CD14-positive monocyte (primary cell): ENCODE results near the gene ALPK3. TPM values are rescaled to one million over a fixed set of nuclear protein-coding genes. Genes with fewer than 3 reads are reported as not detected.

Source experiments
- DNase-seq, 3 donors: peaks; one replicate each; pipeline ENCODE4 v3.0.0-alpha.2; 2011 to 2022
- H2AFZ ChIP-seq: 2 replicates; pipeline ENCODE4 v1.6.0; 2012; ENCODE audit warnings: mild to moderate bottlenecking, low read depth, low read length, inconsistent platforms; ENCODE audit not compliant: insufficient read depth, poor library complexity, severe bottlenecking
- H3K27ac ChIP-seq, 2 donors: 1 replicate in 1 of 2; 2 replicates in 1 of 2; pipeline ENCODE4 v1.5.1; 2012 to 2013; ENCODE audit warnings: low read length in 2 of 2, control low read depth in 1 of 2, inconsistent platforms in 1 of 2, low read depth in 1 of 2, mild to moderate bottlenecking in 1 of 2
- H3K27me3 ChIP-seq, 2 donors: one replicate each; pipeline versions ENCODE4 v1.6.0 to v1.6.1; 2011 to 2013; ENCODE audit warnings: low read length in 2 of 2; ENCODE audit not compliant: control insufficient read depth in 2 of 2, insufficient read depth in 2 of 2
- H3K36me3 ChIP-seq, 2 donors: replicated peaks in 1 of 2; 1 replicate in 1 of 2; 2 replicates in 1 of 2; pipeline versions ENCODE4 v1.5.1 to v1.6.1; 2012 to 2013; ENCODE audit warnings: low read length in 2 of 2, control low read depth in 1 of 2, inconsistent platforms in 1 of 2, mild to moderate bottlenecking in 1 of 2; ENCODE audit not compliant: insufficient read depth in 2 of 2, control insufficient read depth in 1 of 2
- H3K4me1 ChIP-seq, 2 donors: 1 replicate in 1 of 2; 2 replicates in 1 of 2; pipeline versions ENCODE4 v1.5.1 to v1.6.1; 2012 to 2013; ENCODE audit warnings: low read length in 2 of 2, control low read depth in 1 of 2, inconsistent platforms in 1 of 2, mild to moderate bottlenecking in 1 of 2, moderate library complexity in 1 of 2; ENCODE audit not compliant: insufficient read depth in 2 of 2, control insufficient read depth in 1 of 2
- H3K4me2 ChIP-seq: replicated peaks from 2 replicates; pipeline ENCODE3; 2012; ENCODE audit warnings: low read length, moderate library complexity, mild to moderate bottlenecking; ENCODE audit not compliant: poor library complexity, severe bottlenecking; ENCODE audit errors: extremely low read depth
- H3K4me3 ChIP-seq, 3 experiments: fragments of 200-600 bp in 1 of 3; sonication (generic) in 1 of 3; replicated peaks in 1 of 3; 1 replicate in 2 of 3; 2 replicates in 1 of 3; pipeline ENCODE4 v1.5.1; 2011 to 2013; ENCODE audit warnings: low read length in 3 of 3, mild to moderate bottlenecking in 3 of 3, control low read depth in 2 of 3, low read depth in 2 of 3, inconsistent platforms in 1 of 3, moderate library complexity in 1 of 3
- H3K79me2 ChIP-seq: 2 replicates; pipeline ENCODE4 v1.6.0; 2012; ENCODE audit warnings: mild to moderate bottlenecking, control low read depth, inconsistent platforms, low read length, moderate library complexity; ENCODE audit not compliant: insufficient read depth
- H3K9ac ChIP-seq: 2 replicates; pipeline ENCODE4 v1.6.0; 2017; ENCODE audit warnings: low read length, mild to moderate bottlenecking; ENCODE audit not compliant: insufficient read depth, poor library complexity, severe bottlenecking
- H3K9me3 ChIP-seq, 2 donors: replicated peaks in 1 of 2; 1 replicate in 1 of 2; 2 replicates in 1 of 2; pipeline versions ENCODE4 v1.5.1 to v1.6.1; 2012 to 2013; ENCODE audit warnings: low read length in 2 of 2, control low read depth in 1 of 2; ENCODE audit not compliant: control insufficient read depth in 1 of 2, insufficient read depth in 1 of 2
- H4K20me1 ChIP-seq: 2 replicates; pipeline ENCODE4 v1.6.0; 2012; ENCODE audit warnings: mild to moderate bottlenecking, low read length, control low read depth, moderate library complexity; ENCODE audit not compliant: insufficient read depth
- H3K27ac Mint-ChIP-seq, 7 donors: one replicate each; pipeline ENCODE4 v1.8.0; 2020; ENCODE audit warnings: mild to moderate bottlenecking in 7 of 7, mixed read lengths in 7 of 7, moderate library complexity in 6 of 7, inconsistent platforms in 2 of 7
- H3K27me3 Mint-ChIP-seq, 3 donors: one replicate each; pipeline ENCODE4 v1.8.0; 2021 to 2022; ENCODE audit warnings: low read depth in 3 of 3, mild to moderate bottlenecking in 3 of 3, mixed read lengths in 3 of 3, moderate library complexity in 3 of 3, inconsistent platforms in 1 of 3
- H3K36me3 Mint-ChIP-seq, 2 donors: one replicate each; pipeline ENCODE4 v1.8.0; 2020; ENCODE audit warnings: mixed read lengths in 2 of 2, inconsistent platforms in 1 of 2, mild to moderate bottlenecking in 1 of 2
- H3K4me1 Mint-ChIP-seq: one replicate; pipeline ENCODE4 v1.8.0; 2020; ENCODE audit warnings: mild to moderate bottlenecking, mixed read lengths
- H3K4me3 Mint-ChIP-seq, 2 donors: one replicate each; pipeline ENCODE4 v1.8.0; 2020; ENCODE audit warnings: mild to moderate bottlenecking in 2 of 2, mixed read lengths in 2 of 2, moderate library complexity in 1 of 2
- H3K9me3 Mint-ChIP-seq, 7 donors: one replicate each; pipeline ENCODE4 v1.8.0; 2020 to 2022; ENCODE audit warnings: mixed read lengths in 7 of 7, mild to moderate bottlenecking in 6 of 7, moderate library complexity in 6 of 7, inconsistent platforms in 2 of 7
- WGBS: methylation state at CpG from one replicate; pipeline ENCODE4 v1.1.5; 2013; ENCODE audit warnings: missing lambda C conversion rate; ENCODE audit not compliant: insufficient coverage; 5-methylcytosine and 5-hydroxymethylcytosine counted together
- intact Hi-C, 2 donors: fragments of 100-400 bp; cut with micrococcal nuclease; formaldehyde crosslinking; loops; one replicate each; pipeline versions ENCODE4 v1.15.0 to v1.15.1; 2023
- polyA plus RNA-seq, 3 donors: library from polyadenylated mRNA; depleted of rRNA in 1 of 3; unstranded in 2 of 3; stranded (reverse) in 1 of 3; fragments of 300-500 nt in 2 of 3; fragments of >200 nt in 1 of 3; fragmentation: Illumina TruSeq in 2 of 3; gene quantifications; 1 replicate in 2 of 3; 2 replicates in 1 of 3; pipeline ENCODE4 v1.2.3, GENCODE V29; 2012 to 2021
- TF ChIP-seq, protein P1 (sequence below): fragments of 200-600 bp; IDR thresholded peaks from one replicate; pipeline ENCODE4 v1.8.0; 2022; ENCODE audit warnings: antibody characterized with exemption, mild to moderate bottlenecking

ALPK3 gene
- polyA plus RNA-seq, 3 donors = 0.02 to 0.12 TPM; not detected in 1

DNA sequence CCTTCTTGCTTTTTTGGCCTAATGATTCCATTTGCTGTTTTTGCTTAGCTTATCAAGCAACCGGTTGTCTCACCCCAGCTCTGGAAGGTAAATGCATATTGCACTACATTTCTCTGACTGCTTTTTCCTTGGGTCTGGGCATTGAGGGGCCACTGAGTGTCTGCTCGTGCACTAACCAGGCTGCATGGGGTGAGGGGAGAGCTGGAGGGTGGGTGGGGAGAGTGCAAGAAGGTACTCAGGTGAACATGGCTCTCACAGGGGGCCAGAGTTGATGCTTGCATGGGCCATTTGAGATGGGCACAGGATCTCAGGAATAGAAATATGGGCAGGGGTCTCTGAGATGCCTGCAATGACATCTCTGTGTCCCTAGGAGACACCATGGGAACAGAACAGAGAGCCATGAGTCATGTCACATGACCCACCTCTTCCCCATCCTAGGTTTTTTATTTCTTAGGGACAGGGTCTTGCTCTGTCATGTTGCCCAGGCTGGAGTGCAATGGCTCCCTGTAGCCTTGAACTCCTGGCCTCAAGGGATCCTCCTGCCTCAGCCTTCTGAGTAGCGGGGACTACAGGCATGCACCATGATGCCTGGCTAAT lies 6.2 kb downstream of the ALPK3 start:
- no peaks in the 10 kb centered on the region for H3K79me2 ChIP-seq
- no peak overlapping the region for H3K27ac Mint-ChIP-seq
- H3K27me3 Mint-ChIP-seq = peaks cover 1 to 7% (median 4%) of the 10 kb centered on the region in 3 donors
- H3K36me3 Mint-ChIP-seq = no peaks in the 10 kb centered on the region
- DNase-seq = no peak
- no peaks in the 10 kb centered on the region for H3K9me3 ChIP-seq
- H3K4me2 ChIP-seq = no peak overlapping the region
- peaks cover 3% of the 10 kb centered on the region for H3K4me1 Mint-ChIP-seq
- no peaks in the 10 kb centered on the region for H3K36me3 ChIP-seq
- H3K27me3 ChIP-seq = no peaks in the 10 kb centered on the region
- H3K4me3 Mint-ChIP-seq = no peak overlapping the region
- TF ChIP-seq, protein P1, sequence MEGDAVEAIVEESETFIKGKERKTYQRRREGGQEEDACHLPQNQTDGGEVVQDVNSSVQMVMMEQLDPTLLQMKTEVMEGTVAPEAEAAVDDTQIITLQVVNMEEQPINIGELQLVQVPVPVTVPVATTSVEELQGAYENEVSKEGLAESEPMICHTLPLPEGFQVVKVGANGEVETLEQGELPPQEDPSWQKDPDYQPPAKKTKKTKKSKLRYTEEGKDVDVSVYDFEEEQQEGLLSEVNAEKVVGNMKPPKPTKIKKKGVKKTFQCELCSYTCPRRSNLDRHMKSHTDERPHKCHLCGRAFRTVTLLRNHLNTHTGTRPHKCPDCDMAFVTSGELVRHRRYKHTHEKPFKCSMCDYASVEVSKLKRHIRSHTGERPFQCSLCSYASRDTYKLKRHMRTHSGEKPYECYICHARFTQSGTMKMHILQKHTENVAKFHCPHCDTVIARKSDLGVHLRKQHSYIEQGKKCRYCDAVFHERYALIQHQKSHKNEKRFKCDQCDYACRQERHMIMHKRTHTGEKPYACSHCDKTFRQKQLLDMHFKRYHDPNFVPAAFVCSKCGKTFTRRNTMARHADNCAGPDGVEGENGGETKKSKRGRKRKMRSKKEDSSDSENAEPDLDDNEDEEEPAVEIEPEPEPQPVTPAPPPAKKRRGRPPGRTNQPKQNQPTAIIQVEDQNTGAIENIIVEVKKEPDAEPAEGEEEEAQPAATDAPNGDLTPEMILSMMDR = no peak
- H4K20me1 ChIP-seq = no peaks in the 10 kb centered on the region
- no peak overlapping the region for H3K4me3 ChIP-seq
- intact Hi-C loops = no loop called here
- no peaks in the 10 kb centered on the region for H3K9me3 Mint-ChIP-seq
- no peak overlapping the region for H3K27ac ChIP-seq
- H2AFZ ChIP-seq = no peak overlapping the region
- no peak overlapping the region for H3K9ac ChIP-seq
- peaks cover 0 to 2% of the 10 kb centered on the region in 2 donors for H3K4me1 ChIP-seq
- WGBS = 83% methylated on average over 2 of the region's 3 CpGs

DNA sequence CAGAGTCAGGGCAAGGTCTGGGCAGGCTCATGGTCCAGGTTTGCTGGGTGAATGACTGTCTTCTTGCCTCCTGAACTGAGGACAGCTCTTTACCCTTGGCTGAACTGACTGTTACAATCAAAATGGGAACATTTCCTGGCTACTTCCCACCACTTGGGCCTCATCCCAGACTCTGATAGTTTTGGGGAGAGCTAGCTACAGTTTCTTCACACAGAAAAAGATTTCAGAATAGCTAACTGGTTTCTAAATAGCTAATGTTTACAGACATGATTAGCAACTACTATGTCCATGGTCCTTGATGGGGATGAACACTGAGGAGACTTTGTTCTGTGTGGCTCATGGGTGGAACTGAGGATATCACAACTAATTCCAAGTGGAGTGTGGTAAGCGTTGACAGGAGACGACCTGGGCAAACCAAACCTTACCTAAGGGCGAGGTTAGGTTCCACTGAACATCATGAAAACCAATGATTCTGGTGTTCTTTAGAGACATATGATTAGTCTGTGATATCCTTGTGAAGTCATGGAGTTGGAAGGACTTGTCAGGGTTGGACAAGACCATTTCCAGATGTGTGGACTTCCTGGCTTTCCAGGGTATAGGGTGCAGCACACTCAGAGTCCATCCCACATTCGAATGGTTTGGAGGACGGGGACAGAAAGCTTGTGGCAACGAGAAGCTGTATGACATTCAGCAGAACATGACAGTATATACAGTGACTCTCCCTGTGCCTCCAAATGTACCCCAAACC lies 7.3 kb downstream of the ALPK3 start:
- intact Hi-C loops = no loop called here
- H3K4me3 Mint-ChIP-seq = no peak overlapping the region
- no peaks in the 10 kb centered on the region for H3K27me3 ChIP-seq
- no peak overlapping the region for H3K4me2 ChIP-seq
- no peak overlapping the region for H3K4me3 ChIP-seq
- peaks cover 11% of the 10 kb centered on the region for H3K4me1 Mint-ChIP-seq
- H3K9me3 Mint-ChIP-seq = no peaks in the 10 kb centered on the region
- H2AFZ ChIP-seq = no peak overlapping the region
- no peak overlapping the region for H3K27ac ChIP-seq
- no peak overlapping the region for H3K27ac Mint-ChIP-seq
- peaks cover 4 to 6% of the 10 kb centered on the region in 2 donors for H3K4me1 ChIP-seq
- WGBS = 89% methylated on average over 3 of the region's 6 CpGs
- no peaks in the 10 kb centered on the region for H3K79me2 ChIP-seq
- no peaks in the 10 kb centered on the region for H3K36me3 ChIP-seq
- H3K9ac ChIP-seq = no peak overlapping the region
- H3K27me3 Mint-ChIP-seq = peaks cover 1 to 7% (median 5%) of the 10 kb centered on the region in 3 donors
- H3K36me3 Mint-ChIP-seq = no peaks in the 10 kb centered on the region
- no peaks in the 10 kb centered on the region for H3K9me3 ChIP-seq
- TF ChIP-seq, protein P1 = no peak
- H4K20me1 ChIP-seq = no peaks in the 10 kb centered on the region
- no peak for DNase-seq
